HUES6 (cell line): Measurements from ENCODE around the gene CNOT6.

ENCODE experiments used
- H3K27ac ChIP-seq: 2 replicates; pipeline ENCODE4 v1.7.0; 2013; ENCODE audit warnings: low read depth, mild to moderate bottlenecking, low read length, inconsistent platforms
- H3K27me3 ChIP-seq: 2 replicates; pipeline ENCODE4 v1.6.1; 2013; ENCODE audit warnings: low read length; ENCODE audit not compliant: control insufficient read depth, insufficient read depth
- H3K36me3 ChIP-seq: 2 replicates; pipeline ENCODE4 v1.6.1; 2013; ENCODE audit warnings: low read length; ENCODE audit not compliant: control insufficient read depth, insufficient read depth
- H3K4me1 ChIP-seq: 2 replicates; pipeline ENCODE4 v1.6.1; 2013; ENCODE audit warnings: low read length; ENCODE audit not compliant: control insufficient read depth, insufficient read depth
- H3K4me3 ChIP-seq: 2 replicates; pipeline ENCODE4 v1.5.1; 2013; ENCODE audit warnings: low read depth, low read length
- H3K9ac ChIP-seq: one replicate; pipeline ENCODE4 v1.6.1; 2013; ENCODE audit warnings: mild to moderate bottlenecking, low read length
- H3K9me3 ChIP-seq: 2 replicates; pipeline ENCODE4 v1.6.1; 2013; ENCODE audit warnings: low read depth, low read length; ENCODE audit not compliant: control insufficient read depth, insufficient read depth

Gene CNOT6

DNA sequence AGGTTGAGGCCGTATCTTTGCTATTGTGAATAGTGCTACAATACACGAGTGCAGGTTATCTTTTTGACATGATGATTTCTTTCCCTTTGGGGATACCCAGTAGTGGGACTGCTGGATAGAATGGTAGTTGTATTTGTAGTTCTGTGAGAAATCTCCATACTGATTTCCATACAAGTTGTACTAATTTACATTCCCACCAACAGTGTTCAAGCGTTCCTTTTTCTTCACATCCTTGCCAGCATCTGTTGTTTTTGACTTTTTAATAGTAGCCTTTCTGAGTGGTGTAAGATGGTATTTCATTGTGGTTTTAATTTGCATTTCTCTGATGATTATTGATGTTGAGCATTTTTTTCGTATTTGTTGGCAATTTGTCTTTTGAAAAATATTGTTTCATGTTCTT is 41.4 kb downstream of the CNOT6 start:
- no peaks in the 10 kb centered on the region for H3K4me1 ChIP-seq
- no peak overlapping the region for H3K27ac ChIP-seq
- H3K36me3 ChIP-seq: peaks cover 56% of the 10 kb centered on the region
- H3K4me3 ChIP-seq: no peak overlapping the region
- no peaks in the 10 kb centered on the region for H3K27me3 ChIP-seq
- peaks cover 9% of the 10 kb centered on the region; the same call in 1 of the 2 replicates for H3K9me3 ChIP-seq
- no peak overlapping the region for H3K9ac ChIP-seq

DNA sequence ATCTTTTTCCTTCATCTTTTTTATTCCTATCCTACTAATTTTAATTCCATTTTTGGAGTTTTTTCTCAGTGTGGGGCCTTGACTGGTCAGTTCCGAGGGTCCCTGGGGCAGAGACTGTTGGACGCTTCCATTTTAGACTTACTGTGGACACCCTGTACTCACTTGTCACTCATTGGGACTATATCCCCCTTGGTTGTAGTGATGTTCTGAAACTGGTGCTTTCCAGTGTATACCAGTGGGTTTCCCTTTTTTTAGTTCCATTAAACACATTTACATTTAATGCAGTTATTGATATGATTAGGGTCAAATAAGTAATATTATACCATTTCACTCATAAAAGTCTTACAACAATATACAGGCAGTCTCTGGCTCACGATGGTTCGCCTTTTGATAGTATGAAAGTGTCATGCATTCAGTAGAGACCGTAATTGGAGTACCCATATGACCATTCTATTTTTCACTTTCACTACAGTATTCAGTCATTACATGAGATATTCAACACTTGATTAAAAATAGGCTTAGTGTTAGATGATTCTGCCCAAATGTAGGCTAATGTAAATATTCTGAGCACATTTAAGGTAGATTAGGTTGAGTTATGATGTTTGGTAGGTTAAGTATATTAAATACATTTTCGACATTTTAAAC is 46.0 kb downstream of the CNOT6 start:
- Histone ChIP-seq H3K36me3 (peaks cover 45% of the 10 kb centered on the region), H3K4me1 (no peaks in the 10 kb centered on the region), H3K27me3 (no peaks in the 10 kb centered on the region), H3K9me3 (no peaks in the 10 kb centered on the region; the same call in 1 of the 2 replicates), H3K27ac (no peak overlapping the region), H3K9ac (no peak overlapping the region), H3K4me3 (no peak overlapping the region)

DNA sequence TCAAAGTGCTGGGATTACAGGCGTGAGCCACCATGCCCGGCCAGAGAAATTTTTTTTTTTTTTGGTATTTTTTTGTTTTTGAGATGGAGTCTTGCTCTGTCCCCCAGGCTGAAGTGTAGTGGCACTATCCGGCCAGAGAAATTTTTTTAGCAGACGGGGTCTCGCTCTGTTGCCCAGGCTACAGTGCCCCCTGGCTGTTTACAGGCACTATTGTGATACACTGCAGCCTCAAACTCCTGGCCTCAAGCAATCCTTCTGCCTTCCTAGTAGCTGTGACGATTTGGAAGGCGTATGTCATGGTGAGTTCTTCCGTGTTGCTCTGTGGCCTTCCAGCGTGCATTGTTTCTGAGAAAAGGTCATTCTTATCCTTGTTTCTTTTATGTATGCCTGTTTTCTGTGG is 47.5 kb downstream of the CNOT6 start:
- H3K27me3 ChIP-seq: no peaks in the 10 kb centered on the region
- no peak overlapping the region for H3K9ac ChIP-seq
- H3K9me3 ChIP-seq: no peaks in the 10 kb centered on the region
- H3K4me1 ChIP-seq: no peaks in the 10 kb centered on the region
- H3K27ac ChIP-seq: no peak overlapping the region
- H3K36me3 ChIP-seq: peaks cover 40% of the 10 kb centered on the region
- no peak overlapping the region for H3K4me3 ChIP-seq

- no peak overlapping the region for H3K27ac ChIP-seq
- no peak overlapping the region for H3K9ac ChIP-seq
- no peaks in the 10 kb centered on the region for H3K27me3 ChIP-seq
- peaks cover 46% of the 10 kb centered on the region for H3K36me3 ChIP-seq
- no peaks in the 10 kb centered on the region for H3K4me1 ChIP-seq
- no peaks in the 10 kb centered on the region for H3K9me3 ChIP-seq
- H3K4me3 ChIP-seq: no peak overlapping the region
These were observed 51.1 kb downstream of the CNOT6 start for GRCh38 chr5:180545248-180545647.

DNA sequence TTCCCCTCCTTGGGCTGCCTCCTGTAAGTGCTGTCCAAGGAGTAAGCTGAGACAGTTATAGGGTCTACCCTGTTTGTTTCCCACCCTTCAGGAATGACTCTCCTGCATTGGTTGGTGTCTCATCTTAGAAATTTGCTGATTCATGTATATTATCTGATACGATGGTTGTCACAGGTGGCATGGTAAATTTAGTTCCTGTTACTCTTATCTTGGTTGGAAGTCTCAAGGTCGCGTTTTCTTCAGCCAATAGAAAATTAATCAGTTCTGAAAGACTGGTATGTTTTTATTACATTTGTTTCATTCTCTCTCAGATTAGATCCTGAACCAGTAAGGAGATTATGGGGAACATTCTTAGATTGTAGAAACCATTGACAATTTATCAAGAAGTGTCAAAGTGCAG is 54.4 kb downstream of the CNOT6 start:
- Histone ChIP-seq H3K9me3 (no peaks in the 10 kb centered on the region), H3K4me1 (no peaks in the 10 kb centered on the region), H3K27ac (0 out of 2 replicates have a peak overlapping the region, but pooled peaks have one; percentile 19), H3K36me3 (peaks cover 60% of the 10 kb centered on the region), H3K4me3 (no peak overlapping the region), H3K9ac (no peak overlapping the region), H3K27me3 (no peaks in the 10 kb centered on the region)

- H3K36me3 ChIP-seq: peaks cover 74% of the 10 kb centered on the region
- no peaks in the 10 kb centered on the region for H3K4me1 ChIP-seq
- H3K9ac ChIP-seq: no peak overlapping the region
- H3K4me3 ChIP-seq: no peak overlapping the region
- no peaks in the 10 kb centered on the region for H3K9me3 ChIP-seq
- H3K27ac ChIP-seq: no peak overlapping the region
- no peaks in the 10 kb centered on the region for H3K27me3 ChIP-seq
These were observed 59.4 kb downstream of the CNOT6 start for GRCh38 chr5:180553530-180553929.

GRCh38 chr5:180555168-180555921 is 61.2 kb downstream of the CNOT6 start:
- Histone ChIP-seq H3K27me3 (no peaks in the 10 kb centered on the region), H3K9ac (no peak overlapping the region), H3K9me3 (no peaks in the 10 kb centered on the region), H3K27ac (no peak overlapping the region), H3K4me3 (no peak overlapping the region), H3K36me3 (peaks cover 62% of the 10 kb centered on the region), H3K4me1 (no peaks in the 10 kb centered on the region)

DNA sequence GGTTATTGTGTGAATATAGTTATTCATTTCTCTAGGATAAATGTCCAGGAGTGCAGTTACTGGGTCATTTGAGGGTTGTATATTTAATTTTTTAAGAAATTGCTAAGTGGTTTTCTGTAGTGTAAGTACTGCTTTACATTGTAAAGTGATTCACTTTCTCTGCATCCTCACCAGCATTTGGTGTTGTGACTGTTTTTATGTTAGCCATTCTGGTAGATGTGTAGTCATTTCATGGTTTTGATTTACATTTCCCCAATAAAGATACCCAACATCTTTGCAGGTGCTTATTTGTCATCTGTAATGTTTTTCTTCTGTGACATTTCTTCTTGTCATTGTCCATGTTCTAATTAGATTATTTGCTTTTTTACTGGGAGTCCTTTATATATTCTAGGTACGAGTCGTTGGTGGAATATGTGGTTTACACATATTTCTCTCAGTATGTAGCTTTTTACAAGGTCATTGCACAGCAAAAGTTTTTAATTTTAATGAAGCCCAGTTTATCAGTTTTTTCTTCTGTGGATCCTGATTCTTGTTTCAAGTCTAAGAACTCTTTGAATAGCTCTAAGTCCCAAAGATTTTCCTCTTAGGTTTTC is 63.1 kb downstream of the CNOT6 start:
- no peak overlapping the region for H3K4me3 ChIP-seq
- peaks cover 52% of the 10 kb centered on the region for H3K36me3 ChIP-seq
- H3K27me3 ChIP-seq: no peaks in the 10 kb centered on the region
- H3K9ac ChIP-seq: no peak overlapping the region
- H3K9me3 ChIP-seq: no peaks in the 10 kb centered on the region
- no peaks in the 10 kb centered on the region for H3K4me1 ChIP-seq
- no peak overlapping the region for H3K27ac ChIP-seq

GRCh38 chr5:180558232-180558631 is 64.1 kb downstream of the CNOT6 start:
- no peak overlapping the region for H3K27ac ChIP-seq
- no peak overlapping the region for H3K4me3 ChIP-seq
- no peaks in the 10 kb centered on the region for H3K4me1 ChIP-seq
- H3K27me3 ChIP-seq: no peaks in the 10 kb centered on the region
- H3K9me3 ChIP-seq: no peaks in the 10 kb centered on the region
- H3K9ac ChIP-seq: no peak overlapping the region
- peaks cover 45% of the 10 kb centered on the region for H3K36me3 ChIP-seq

DNA sequence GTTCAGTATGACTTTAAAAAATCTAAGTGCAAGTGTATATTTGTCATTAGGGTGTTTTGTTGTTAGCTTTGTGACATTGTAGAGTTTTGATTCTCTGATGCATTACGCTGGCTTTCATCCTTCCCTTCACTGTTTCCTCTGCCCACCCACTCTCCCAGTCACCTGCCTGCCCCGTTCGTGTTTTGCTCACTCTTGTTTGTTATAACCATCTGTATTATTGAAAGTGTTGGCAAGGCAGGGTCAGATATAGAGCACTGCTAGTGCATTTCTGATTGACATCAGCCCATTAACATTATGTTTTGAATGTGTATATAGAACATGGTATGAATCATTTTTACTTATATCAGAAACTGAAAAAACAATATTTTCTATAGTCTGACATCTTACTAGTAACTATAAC is 69.8 kb downstream of the CNOT6 start:
- no peaks in the 10 kb centered on the region for H3K9me3 ChIP-seq
- no peak overlapping the region for H3K4me3 ChIP-seq
- H3K4me1 ChIP-seq: no peaks in the 10 kb centered on the region
- H3K27me3 ChIP-seq: no peaks in the 10 kb centered on the region
- H3K9ac ChIP-seq: no peak overlapping the region
- peaks cover 60% of the 10 kb centered on the region for H3K36me3 ChIP-seq
- H3K27ac ChIP-seq: no peak overlapping the region

DNA sequence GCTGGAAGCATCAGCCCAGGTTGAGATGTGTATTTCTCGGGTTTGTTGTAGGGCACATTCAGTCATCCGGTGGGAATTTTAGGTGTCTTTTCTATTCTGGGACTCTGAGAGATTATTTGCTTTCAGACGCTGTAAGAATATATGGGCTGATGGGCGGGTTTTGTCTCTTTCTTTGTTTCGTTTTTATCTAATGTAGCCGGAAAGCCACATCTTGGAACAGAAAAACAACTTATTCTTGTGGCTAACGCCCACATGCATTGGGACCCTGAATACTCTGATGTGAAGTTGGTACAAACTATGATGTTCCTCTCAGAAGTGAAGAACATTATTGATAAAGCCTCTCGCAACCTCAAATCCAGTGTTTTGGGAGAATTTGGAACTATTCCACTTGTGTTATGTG is 74.7 kb downstream of the CNOT6 start:
- no peak overlapping the region for H3K9ac ChIP-seq
- no peak overlapping the region for H3K27ac ChIP-seq
- no peaks in the 10 kb centered on the region for H3K27me3 ChIP-seq
- no peaks in the 10 kb centered on the region for H3K4me1 ChIP-seq
- H3K36me3 ChIP-seq: peaks cover 94% of the 10 kb centered on the region
- no peaks in the 10 kb centered on the region for H3K9me3 ChIP-seq
- H3K4me3 ChIP-seq: no peak overlapping the region
